SK-N-SH (cell line): ENCODE data around the gene LYZL2. TPM values are rescaled to one million over a fixed set of nuclear protein-coding genes. Genes with fewer than 3 reads are reported as not detected.
A peak's percentile ranks its signal among the peaks of the same experiment; 100 is the strongest.

Source experiments
- CTCF ChIA-PET: fragments of 300-600, 350-600 bp; formaldehyde crosslinking; extraction: SDS; loops from one replicate; lab custom pipeline; 2021; lab: Yijun Ruan, JAX
- POLR2A ChIA-PET: fragments of 350-600 bp; sonication (Branson Sonifier 250); formaldehyde crosslinking; extraction: SDS; loops from one replicate; lab custom pipeline; 2020; ENCODE audit warnings: antibody characterized with exemption, inconsistent platforms; lab: Yijun Ruan, JAX
- DNase-seq: peaks from one replicate; pipeline ENCODE4 v3.0.0; 2012
- H2AFZ ChIP-seq: fragments of 200-600 bp; sonication (generic); 2 replicates; pipeline ENCODE4 v1.8.1; 2016; ENCODE audit warnings: antibody characterized with exemption, mild to moderate bottlenecking, low read depth
- H3F3A ChIP-seq: fragments of 200-600 bp; sonication (generic); replicated peaks from 2 replicates; pipeline ENCODE3; 2016; ENCODE audit warnings: antibody characterized with exemption, mild to moderate bottlenecking; ENCODE audit not compliant: insufficient read depth
- H3K27ac ChIP-seq, 2 experiments: fragments of 200-500 bp in 1 of 2; fragments of 200-600 bp in 1 of 2; sonication (Bioruptor generic) in 1 of 2; sonication (generic), shearing (Covaris generic) in 1 of 2; 2 replicates each; pipeline versions ENCODE4 v1.5.1 to v1.6.1; 2014 to 2016; ENCODE audit warnings: low read depth in 2 of 2, inconsistent platforms in 1 of 2, low read length in 1 of 2, mild to moderate bottlenecking in 1 of 2, mixed read lengths in 1 of 2
- H3K27me3 ChIP-seq: fragments of 200-600 bp; sonication (generic), shearing (Covaris generic); 2 replicates; pipeline ENCODE4 v1.6.1; 2016; ENCODE audit warnings: mixed run types; ENCODE audit not compliant: insufficient read depth
- H3K36me3 ChIP-seq, 2 experiments: fragments of 200-500 bp in 1 of 2; fragments of 200-600 bp in 1 of 2; sonication (Bioruptor generic) in 1 of 2; sonication (generic) in 1 of 2; replicated peaks in 1 of 2; 2 replicates each; pipeline versions ENCODE3 to v1.5.1; 2014 to 2016; ENCODE audit warnings: low read length in 1 of 2, mild to moderate bottlenecking in 1 of 2; ENCODE audit not compliant: insufficient read depth in 2 of 2, control insufficient read depth in 1 of 2
- H3K4me1 ChIP-seq, 2 experiments: fragments of 200-500 bp in 1 of 2; fragments of 200-600 bp in 1 of 2; sonication (Bioruptor generic) in 1 of 2; sonication (generic), shearing (Covaris generic) in 1 of 2; 2 replicates each; pipeline versions ENCODE4 v1.5.1 to v1.6.1; 2014 to 2016; ENCODE audit warnings: low read depth in 1 of 2, low read length in 1 of 2, mixed run types in 1 of 2; ENCODE audit not compliant: insufficient read depth in 2 of 2, control insufficient read depth in 1 of 2
- H3K4me2 ChIP-seq: fragments of 200-600 bp; sonication (generic), shearing (Covaris generic); 2 replicates; pipeline ENCODE4 v1.6.1; 2017; ENCODE audit warnings: mixed run types
- H3K4me3 ChIP-seq, 2 experiments: fragments of 200-500 bp in 1 of 2; fragments of 200-600 bp in 1 of 2; sonication (Bioruptor generic) in 1 of 2; sonication (generic), shearing (Covaris generic) in 1 of 2; 2 replicates each; pipeline versions ENCODE4 v1.5.1 to v1.8.1; 2014 to 2016; ENCODE audit warnings: low read depth in 2 of 2, inconsistent platforms in 1 of 2, low read length in 1 of 2, mild to moderate bottlenecking in 1 of 2, mixed read lengths in 1 of 2, moderate library complexity in 1 of 2
- H3K79me2 ChIP-seq: fragments of 200-600 bp; sonication (generic); 2 replicates; pipeline ENCODE4 v1.8.1; 2017; ENCODE audit warnings: mild to moderate bottlenecking; ENCODE audit not compliant: insufficient read depth
- H3K9ac ChIP-seq: fragments of 200-600 bp; sonication (generic); 2 replicates; pipeline ENCODE4 v1.6.1; 2017; ENCODE audit warnings: mixed run types
- H3K9me2 ChIP-seq: fragments of 200-600 bp; sonication (generic); 2 replicates; pipeline ENCODE4 v1.6.1; 2017; ENCODE audit warnings: mixed run types
- H3K9me3 ChIP-seq: fragments of 200-600 bp; sonication (generic); 2 replicates; pipeline ENCODE4 v1.6.1; 2017; ENCODE audit warnings: mixed run types, mild to moderate bottlenecking, moderate library complexity
- H4K20me1 ChIP-seq: fragments of 200-600 bp; sonication (generic); 2 replicates; pipeline ENCODE4 v1.6.1; 2017; ENCODE audit warnings: mild to moderate bottlenecking, mixed run types; ENCODE audit not compliant: insufficient read depth
- ELF1 ChIP-seq: IDR thresholded peaks from 2 replicates; pipeline ENCODE4 v1.4.0; 2012
- FOSL2 ChIP-seq: IDR thresholded peaks from 2 replicates; pipeline ENCODE4 v1.4.0; 2012; ENCODE audit warnings: low read depth, mild to moderate bottlenecking, moderate library complexity, borderline replicate concordance
- FOXJ3 ChIP-seq: sonication (generic); formaldehyde crosslinking; IDR thresholded peaks from 2 replicates; pipeline ENCODE4 v1.5.1; 2020; ENCODE audit warnings: mild to moderate bottlenecking, missing genetic modification reagents
- GATA2 ChIP-seq: sonication (generic); formaldehyde crosslinking; IDR thresholded peaks from 2 replicates; pipeline ENCODE4 v1.5.0; 2020; ENCODE audit warnings: mild to moderate bottlenecking, missing genetic modification reagents
- JUND ChIP-seq: IDR thresholded peaks from 2 replicates; pipeline ENCODE4 v1.4.0; 2012
- MAX ChIP-seq: IDR thresholded peaks from 2 replicates; pipeline ENCODE4 v1.4.0; 2012; ENCODE audit warnings: low read depth
- MEF2A ChIP-seq: IDR thresholded peaks from 2 replicates; pipeline ENCODE4 v1.4.0; 2012; ENCODE audit warnings: low read depth, borderline replicate concordance
- MXI1 ChIP-seq: IDR thresholded peaks from 2 replicates; pipeline ENCODE4 v1.6.1; 2012; ENCODE audit warnings: mild to moderate bottlenecking, low read depth, low read length, improper control_type of control experiment
- NRF1 ChIP-seq: IDR thresholded peaks from 2 replicates; pipeline ENCODE4 v1.6.1; 2012; ENCODE audit warnings: low read depth, mild to moderate bottlenecking, low read length
- PBX3 ChIP-seq: IDR thresholded peaks from 2 replicates; pipeline ENCODE4; 2012
- POLR2AphosphoS5 ChIP-seq: IDR thresholded peaks from 2 replicates; pipeline ENCODE4 v1.6.1; 2012; ENCODE audit warnings: low read depth, low read length
- RFX5 ChIP-seq: IDR thresholded peaks from 2 replicates; pipeline ENCODE4 v1.6.1; 2012; ENCODE audit warnings: mild to moderate bottlenecking, improper control_type of control experiment, low read length
- SIN3A ChIP-seq: IDR thresholded peaks from 2 replicates; pipeline ENCODE4 v1.6.1; 2012; ENCODE audit warnings: low read depth, mild to moderate bottlenecking, low read length, moderate library complexity, borderline replicate concordance
- SMC3 ChIP-seq: IDR thresholded peaks from 2 replicates; pipeline ENCODE4 v1.6.1; 2012; ENCODE audit warnings: low read depth, low read length, improper control_type of control experiment
- TCF12 ChIP-seq: IDR thresholded peaks from 2 replicates; pipeline ENCODE4 v1.4.0; 2012
- YY1 ChIP-seq: IDR thresholded peaks from 2 replicates; pipeline ENCODE4 v1.4.0; 2012; ENCODE audit warnings: low read depth, mild to moderate bottlenecking
- WGBS: methylation state at CpG from one replicate; pipeline ENCODE4 v1.1.6; 2017; ENCODE audit warnings: low lambda C conversion rate; 5-methylcytosine and 5-hydroxymethylcytosine counted together
- polyA plus RNA-seq, 3 experiments: library from polyadenylated mRNA; depleted of rRNA; stranded (reverse); fragments of >200 nt; gene quantifications; 2 replicates each; pipeline ENCODE4 v1.2.3, GENCODE V29; 2012
- TF ChIP-seq, protein P1 (sequence below): IDR thresholded peaks from 2 replicates; pipeline ENCODE4 v1.6.1; 2012; ENCODE audit warnings: mild to moderate bottlenecking, low read depth, low read length, moderate library complexity

The LYZL2 gene
- polyA plus RNA-seq, 1 of the 3 experiments (the other 2 are of a cell fraction): not detected

GRCh38 chr10:30587522-30588031 is 42.0 kb downstream of the LYZL2 start:
- 84% methylated on average over 5 of the region's 8 CpGs for WGBS
- H4K20me1 ChIP-seq: no peaks in the 10 kb centered on the region
- CTCF ChIA-PET: interaction anchor here (1.0 to 1.3 kb wide), 3 partner anchors 15 to 199 kb away, joined by 3 to 5 read pairs (median 3); no protein-coding TSS in a partner anchor

GRCh38 chr10:30586828-30587227 is 42.7 kb downstream of the LYZL2 start:
- H3K9me2 ChIP-seq: no peaks in the 10 kb centered on the region
- H3K4me3 ChIP-seq: no peak overlapping the region
- H3K27ac ChIP-seq: no peak overlapping the region
- WGBS: 94% methylated on average over 2 of the region's 2 CpGs
- H3K4me1 ChIP-seq: peaks cover 0 to 3% of the 10 kb centered on the region in 2 experiments; a peak in 1 of 4 replicates
- TF ChIP-seq MEF2A: no peak
- TF ChIP-seq YY1: no peak
- H4K20me1 ChIP-seq: no peaks in the 10 kb centered on the region
- H2AFZ ChIP-seq: no peak overlapping the region
- no peak overlapping the region for H3K9ac ChIP-seq
- peaks cover 5% of the 10 kb centered on the region for H3F3A ChIP-seq
- H3K79me2 ChIP-seq: no peaks in the 10 kb centered on the region
- ChIA-PET POLR2A (no interaction called here), CTCF (interaction anchor here (1.0 to 1.3 kb wide), 4 partner anchors 16 to 198 kb away, joined by 3 to 5 read pairs (median 4); no protein-coding TSS in a partner anchor)
- H3K27me3 ChIP-seq: no peaks in the 10 kb centered on the region; the same call in 1 of the 2 replicates
- no peak for DNase-seq
- H3K36me3 ChIP-seq: no peaks in the 10 kb centered on the region
- H3K9me3 ChIP-seq: no peaks in the 10 kb centered on the region
- no peak overlapping the region for H3K4me2 ChIP-seq

More at GRCh38 chr10:30587522-30588031, 42.0 kb downstream of the LYZL2 start:
- no peak overlapping the region for H3K9ac ChIP-seq
- no peaks in the 10 kb centered on the region for H3K9me3 ChIP-seq
- no peak overlapping the region for H2AFZ ChIP-seq
- H3K79me2 ChIP-seq: no peaks in the 10 kb centered on the region
- no peaks in the 10 kb centered on the region for H3K9me2 ChIP-seq
- H3F3A ChIP-seq: peaks cover 5% of the 10 kb centered on the region
- peaks cover 0 to 3% of the 10 kb centered on the region in 2 experiments; a peak in 1 of 4 replicates for H3K4me1 ChIP-seq
- DNase-seq: no peak
- no peaks in the 10 kb centered on the region for H3K36me3 ChIP-seq
- POLR2A ChIA-PET: no interaction called here
- no peak overlapping the region for H3K27ac ChIP-seq
- no peak overlapping the region for H3K4me2 ChIP-seq
- no peaks in the 10 kb centered on the region; the same call in 1 of the 2 replicates for H3K27me3 ChIP-seq
- H3K4me3 ChIP-seq: no peak overlapping the region
- TF ChIP-seq FOXJ3 (CRISPR knock-in tag) (no peak), RFX5 (no peak)

GRCh38 chr10:30583778-30584415 is 45.7 kb downstream of the LYZL2 start:
- WGBS: 48% methylated on average over 15 of the region's 15 CpGs
- H3K4me2 ChIP-seq: peak overlapping the region; percentile 69
- CTCF ChIA-PET: interaction anchor here (1.0 to 2.2 kb wide), 3 partner anchors 47 to 224 kb away, joined by 3 to 7 read pairs (median 5); no protein-coding TSS in a partner anchor
- peak overlapping the region; percentile 47 for H2AFZ ChIP-seq
- no peaks in the 10 kb centered on the region for H3K79me2 ChIP-seq
- peaks cover 5% of the 10 kb centered on the region for H3F3A ChIP-seq
- no peaks in the 10 kb centered on the region for H3K36me3 ChIP-seq
- no peaks in the 10 kb centered on the region for H3K27me3 ChIP-seq
- H3K4me1 ChIP-seq: peaks cover 3 to 4% of the 10 kb centered on the region in 2 experiments; a peak in 2 of 4 replicates
- peak overlapping the region; percentile 6 to 52; a peak in 3 of 4 replicates for H3K4me3 ChIP-seq
- no peaks in the 10 kb centered on the region for H4K20me1 ChIP-seq
- peak overlapping the region in 1 of 2 experiments; percentile 47; a peak in 2 of 4 replicates for H3K27ac ChIP-seq
- no peaks in the 10 kb centered on the region for H3K9me3 ChIP-seq
- no peak for DNase-seq
- POLR2A ChIA-PET: no interaction called here
- peak overlapping the region; percentile 29; the same call in 1 of the 2 replicates for H3K9ac ChIP-seq
- no peaks in the 10 kb centered on the region for H3K9me2 ChIP-seq
- TF ChIP-seq PBX3 (peak; percentile 41), GATA2 (CRISPR knock-in tag) (no peak), POLR2AphosphoS5 (no peak), MXI1 (no peak), FOXJ3 (CRISPR knock-in tag) (no peak), TCF12 (peak; percentile 32; the same call in 1 of the 2 replicates), MAX (peak; percentile 48; the same call in 1 of the 2 replicates), FOSL2 (no peak), NRF1 (no peak), SIN3A (0 out of 2 replicates have a peak, but pooled peaks have one; percentile 41), MEF2A (no peak), SMC3 (no peak), ELF1 (no peak), JUND (no peak)
- TF ChIP-seq, protein P1, sequence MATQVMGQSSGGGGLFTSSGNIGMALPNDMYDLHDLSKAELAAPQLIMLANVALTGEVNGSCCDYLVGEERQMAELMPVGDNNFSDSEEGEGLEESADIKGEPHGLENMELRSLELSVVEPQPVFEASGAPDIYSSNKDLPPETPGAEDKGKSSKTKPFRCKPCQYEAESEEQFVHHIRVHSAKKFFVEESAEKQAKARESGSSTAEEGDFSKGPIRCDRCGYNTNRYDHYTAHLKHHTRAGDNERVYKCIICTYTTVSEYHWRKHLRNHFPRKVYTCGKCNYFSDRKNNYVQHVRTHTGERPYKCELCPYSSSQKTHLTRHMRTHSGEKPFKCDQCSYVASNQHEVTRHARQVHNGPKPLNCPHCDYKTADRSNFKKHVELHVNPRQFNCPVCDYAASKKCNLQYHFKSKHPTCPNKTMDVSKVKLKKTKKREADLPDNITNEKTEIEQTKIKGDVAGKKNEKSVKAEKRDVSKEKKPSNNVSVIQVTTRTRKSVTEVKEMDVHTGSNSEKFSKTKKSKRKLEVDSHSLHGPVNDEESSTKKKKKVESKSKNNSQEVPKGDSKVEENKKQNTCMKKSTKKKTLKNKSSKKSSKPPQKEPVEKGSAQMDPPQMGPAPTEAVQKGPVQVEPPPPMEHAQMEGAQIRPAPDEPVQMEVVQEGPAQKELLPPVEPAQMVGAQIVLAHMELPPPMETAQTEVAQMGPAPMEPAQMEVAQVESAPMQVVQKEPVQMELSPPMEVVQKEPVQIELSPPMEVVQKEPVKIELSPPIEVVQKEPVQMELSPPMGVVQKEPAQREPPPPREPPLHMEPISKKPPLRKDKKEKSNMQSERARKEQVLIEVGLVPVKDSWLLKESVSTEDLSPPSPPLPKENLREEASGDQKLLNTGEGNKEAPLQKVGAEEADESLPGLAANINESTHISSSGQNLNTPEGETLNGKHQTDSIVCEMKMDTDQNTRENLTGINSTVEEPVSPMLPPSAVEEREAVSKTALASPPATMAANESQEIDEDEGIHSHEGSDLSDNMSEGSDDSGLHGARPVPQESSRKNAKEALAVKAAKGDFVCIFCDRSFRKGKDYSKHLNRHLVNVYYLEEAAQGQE: 0 out of 2 replicates have a peak, but pooled peaks have one; percentile 18
